Neural cell (in vitro differentiated cells): ENCODE data around the gene RNF169.

Experiments used
- EP300 ChIP-seq: fragments of 450-650 bp; conservative IDR thresholded peaks from 2 replicates; pipeline ENCODE4 v1.6.1; 2014; ENCODE audit warnings: antibody characterized with exemption, mild to moderate bottlenecking, moderate library complexity; ENCODE audit not compliant: poor library complexity, severe bottlenecking
- EZH2 ChIP-seq: fragments of 200-600, 300-800 bp; shearing (Covaris generic), sonication (generic); IDR thresholded peaks from 2 replicates; pipeline ENCODE4 v1.6.1; 2014; ENCODE audit warnings: antibody characterized with exemption, low read length, borderline replicate concordance, mild to moderate bottlenecking; ENCODE audit not compliant: insufficient read depth, poor library complexity, severe bottlenecking
- RAD21 ChIP-seq: fragments of 450-650 bp; conservative IDR thresholded peaks from 2 replicates; pipeline ENCODE4 v1.6.1; 2014; ENCODE audit warnings: antibody characterized with exemption, mild to moderate bottlenecking, moderate library complexity
- SMC3 ChIP-seq: fragments of 450-650 bp; conservative IDR thresholded peaks from 2 replicates; pipeline ENCODE4 v1.6.1; 2014; ENCODE audit warnings: antibody characterized with exemption, mild to moderate bottlenecking, moderate library complexity; ENCODE audit not compliant: poor library complexity
- TAF1 ChIP-seq: IDR thresholded peaks from 2 replicates; pipeline ENCODE4 v1.6.1; 2012; ENCODE audit warnings: low read depth
- TF ChIP-seq, protein P1 (sequence below): fragments of 450-650 bp; IDR thresholded peaks from 2 replicates; pipeline ENCODE4 v1.5.1; 2014; ENCODE audit warnings: antibody characterized with exemption, mild to moderate bottlenecking, moderate library complexity; ENCODE audit not compliant: poor library complexity, severe bottlenecking

DNA sequence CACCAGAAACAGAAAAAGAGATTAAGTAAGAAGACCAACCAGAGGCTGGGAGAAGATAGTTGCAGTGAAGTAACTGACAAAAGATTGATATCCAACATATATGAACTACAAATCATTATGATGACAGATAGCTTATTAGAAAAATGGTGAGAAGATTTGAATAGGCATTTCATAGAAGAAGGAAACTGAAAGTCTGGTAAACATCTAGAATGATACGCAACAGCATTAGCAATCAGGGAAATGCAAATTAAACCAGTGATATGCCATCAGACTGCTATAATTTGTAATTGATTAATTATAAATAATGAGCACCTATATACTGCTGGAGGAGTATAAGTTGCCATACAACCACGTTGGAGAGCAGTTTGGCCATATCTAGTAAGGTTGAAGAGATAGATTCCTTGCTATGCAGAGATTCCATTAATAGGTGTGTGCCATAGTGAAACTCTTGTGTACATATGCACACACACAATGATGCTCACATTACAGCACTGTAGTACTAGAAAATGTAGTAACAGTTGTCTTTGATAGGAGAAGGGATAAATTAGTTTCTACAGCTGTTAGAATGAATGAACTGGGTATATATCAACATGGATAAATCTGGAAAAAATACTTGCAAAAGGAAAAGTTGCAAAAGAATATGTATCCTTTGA is 20.5 kb downstream of the RNF169 start:
- no peak for TF ChIP-seq RAD21
- no peak for TF ChIP-seq EP300
- TF ChIP-seq TAF1 = no peak
- TF ChIP-seq, protein P1, sequence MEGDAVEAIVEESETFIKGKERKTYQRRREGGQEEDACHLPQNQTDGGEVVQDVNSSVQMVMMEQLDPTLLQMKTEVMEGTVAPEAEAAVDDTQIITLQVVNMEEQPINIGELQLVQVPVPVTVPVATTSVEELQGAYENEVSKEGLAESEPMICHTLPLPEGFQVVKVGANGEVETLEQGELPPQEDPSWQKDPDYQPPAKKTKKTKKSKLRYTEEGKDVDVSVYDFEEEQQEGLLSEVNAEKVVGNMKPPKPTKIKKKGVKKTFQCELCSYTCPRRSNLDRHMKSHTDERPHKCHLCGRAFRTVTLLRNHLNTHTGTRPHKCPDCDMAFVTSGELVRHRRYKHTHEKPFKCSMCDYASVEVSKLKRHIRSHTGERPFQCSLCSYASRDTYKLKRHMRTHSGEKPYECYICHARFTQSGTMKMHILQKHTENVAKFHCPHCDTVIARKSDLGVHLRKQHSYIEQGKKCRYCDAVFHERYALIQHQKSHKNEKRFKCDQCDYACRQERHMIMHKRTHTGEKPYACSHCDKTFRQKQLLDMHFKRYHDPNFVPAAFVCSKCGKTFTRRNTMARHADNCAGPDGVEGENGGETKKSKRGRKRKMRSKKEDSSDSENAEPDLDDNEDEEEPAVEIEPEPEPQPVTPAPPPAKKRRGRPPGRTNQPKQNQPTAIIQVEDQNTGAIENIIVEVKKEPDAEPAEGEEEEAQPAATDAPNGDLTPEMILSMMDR = no peak
- TF ChIP-seq SMC3 = no peak
- no peak for TF ChIP-seq EZH2
